C4-2B (cell line): ENCODE data around the gene NDUFB1.
A peak's percentile ranks its signal among the peaks of the same experiment; 100 is the strongest.

Experiments
- H3K27ac ChIP-seq: fragments of 450-650 bp; 2 replicates; pipeline ENCODE4 v1.5.1; 2017
- CTCF ChIP-seq: fragments of 450-650 bp; conservative IDR thresholded peaks from 2 replicates; pipeline ENCODE4 v1.5.1; 2017; ENCODE audit warnings: mild to moderate bottlenecking
- ZFX ChIP-seq: fragments of 450-650 bp; IDR thresholded peaks from 2 replicates; pipeline ENCODE4 v1.6.1; 2017

The NDUFB1 gene

GRCh38 chr14:92121670-92122350 lies at the start of gene NDUFB1, which contains the start of gene CPSF2:
TSS of gene NDUFB1 (minus strand) at chr14:92121706. CDS start at chr14:92117637, 4,069 bp downstream.
TSS of gene CPSF2 (plus strand) at chr14:92121969. CDS start at chr14:92130985, 9,016 bp downstream.
- TF ChIP-seq ZFX (peak; percentile 61), CTCF (no peak)
- peak within 1 kb of the TSS; percentile 99 for H3K27ac ChIP-seq

GRCh38 chr14:92164958-92165357 lies 43.5 kb upstream of the NDUFB1 start:
- H3K27ac ChIP-seq, result no peak overlapping the region
- TF ChIP-seq CTCF (no peak), ZFX (no peak)

GRCh38 chr14:92161521-92161920 lies 40.0 kb upstream of the NDUFB1 start:
- no peak overlapping the region for H3K27ac ChIP-seq
- TF ChIP-seq ZFX (no peak), CTCF (no peak)

- no peak overlapping the region for H3K27ac ChIP-seq
These were observed 39.1 kb upstream of the NDUFB1 start for GRCh38 chr14:92160619-92161018.

GRCh38 chr14:92154283-92154942 lies 32.9 kb upstream of the NDUFB1 start:
- no peak for TF ChIP-seq CTCF
- no peak for TF ChIP-seq ZFX
- H3K27ac ChIP-seq, result no peak overlapping the region

More at GRCh38 chr14:92160619-92161018, 39.1 kb upstream of the NDUFB1 start:
- TF ChIP-seq CTCF (no peak), ZFX (no peak)

- H3K27ac ChIP-seq, result no peak overlapping the region
- TF ChIP-seq ZFX (no peak), CTCF (no peak)
These were observed 32.1 kb upstream of the NDUFB1 start for GRCh38 chr14:92153581-92153980.

GRCh38 chr14:92144708-92145107 lies 23.2 kb upstream of the NDUFB1 start:
- no peak overlapping the region for H3K27ac ChIP-seq
- no peak for TF ChIP-seq CTCF
- TF ChIP-seq ZFX, result no peak
